NT2/D1 (cell line): ENCODE measurements around the gene TTC13.

Experiments
- SUZ12 ChIP-seq: IDR thresholded peaks from 2 replicates; pipeline ENCODE4 v1.6.1; 2011; ENCODE audit not compliant: insufficient read length, insufficient read depth; ENCODE audit errors: extremely low read depth
- YY1 ChIP-seq: IDR thresholded peaks from 2 replicates; pipeline ENCODE4 v1.6.1; 2011; ENCODE audit not compliant: insufficient read length, insufficient read depth
- ZNF274 ChIP-seq: IDR thresholded peaks from 2 replicates; pipeline ENCODE4 v1.6.1; 2011; ENCODE audit warnings: mild to moderate bottlenecking, low read depth, low read length

GRCh38 chr1:230923176-230923575 is 55.5 kb downstream of the TTC13 start:
- TF ChIP-seq YY1: no peak
- no peak for TF ChIP-seq ZNF274
- no peak for TF ChIP-seq SUZ12
